ENCODE results near the gene HOMER3. TPM values are rescaled to one million over a fixed set of nuclear protein-coding genes. Genes with fewer than 3 reads are reported as not detected.
A peak's percentile ranks its signal among the peaks of the same experiment; 100 is the strongest.

HOMER3 gene
- total and polyA plus RNA-seq, 2 of the 13 experiments (the other 11 are each of a cell fraction or from before 2014, with no cell fraction given), result 21.3 to 27.3 TPM

GRCh38 chr19:18898607-18899408 is 42.2 kb downstream of the HOMER3 start (continued):
- TF ChIP-seq AHDC1 (CRISPR knock-in tag; IDR thresholded peaks at IDR 0.05; ENCODE audit: borderline replicate concordance) (no peak), RBM22 (optimal IDR thresholded peaks at IDR 0.05; ENCODE audit: low read length) (peak; percentile 58), HNF4G (IDR thresholded peaks at IDR 0.05; ENCODE audit: borderline replicate concordance, low read depth, low read length) (peak; percentile 52; the same call in 1 of the 2 replicates), HNF4G (CRISPR knock-in tag; IDR thresholded peaks at IDR 0.05; ENCODE audit: borderline replicate concordance, low read depth) (no peak), ZNF746 (CRISPR knock-in tag; IDR thresholded peaks at IDR 0.05) (no peak), RBM39 (IDR thresholded peaks at IDR 0.05; ENCODE audit: low read depth, low read length, poor library complexity, severe bottlenecking) (peak; percentile 48), NR2F1 (CRISPR knock-in tag; IDR thresholded peaks at IDR 0.05) (peak in 1 of 2 experiments; percentile 43; a peak in 1 of 4 replicates), KDM5A (IDR thresholded peaks at IDR 0.05; ENCODE audit: borderline replicate concordance, low read length) (no peak), MTA1 (CRISPR knock-in tag; IDR thresholded peaks at IDR 0.05; ENCODE audit: borderline replicate concordance) (0 out of 2 replicates have a peak, but pooled peaks have one; percentile 28), NR2C2 (CRISPR knock-in tag; IDR thresholded peaks at IDR 0.05; ENCODE audit: borderline replicate concordance) (peak; percentile 83), HIVEP1 (CRISPR knock-in tag; IDR thresholded peaks at IDR 0.05) (peak; percentile 23; the same call in 1 of the 2 replicates), ZNF7 (CRISPR knock-in tag; IDR thresholded peaks at IDR 0.05) (no peak), RBFOX2 (IDR thresholded peaks at IDR 0.05; ENCODE audit: low read depth, low read length) (peak; percentile 56), SIN3B (IDR thresholded peaks at IDR 0.05; ENCODE audit: low read length) (no peak), ZNF484 (CRISPR knock-in tag; IDR thresholded peaks at IDR 0.05; ENCODE audit: borderline replicate concordance, low read depth) (no peak)
